Adrenal gland (tissue), 5 donors: Measurements from ENCODE around the gene P2RY8.

ENCODE experiments used
- CTCF ChIP-seq, 6 experiments: fragments of 450-650 bp in 4 of 6; fragments of 200-600 bp in 2 of 6; sonication (generic) in 1 of 6; IDR thresholded peaks; 1 replicate in 5 of 6; 2 replicates in 1 of 6; pipeline versions ENCODE4 v1.5.1 to v1.8.0; 2016 to 2021; ENCODE audit warnings: antibody characterized with exemption in 6 of 6, mild to moderate bottlenecking in 2 of 6, moderate library complexity in 1 of 6
- POLR2A ChIP-seq, 2 donors: fragments of 450-650 bp; IDR thresholded peaks; one replicate each; pipeline ENCODE4 v1.6.1; 2017; ENCODE audit warnings: antibody characterized with exemption in 2 of 2, mild to moderate bottlenecking in 2 of 2, moderate library complexity in 1 of 2
- donor health status: DM: no; HTN: no; CAD: no.

DNA sequence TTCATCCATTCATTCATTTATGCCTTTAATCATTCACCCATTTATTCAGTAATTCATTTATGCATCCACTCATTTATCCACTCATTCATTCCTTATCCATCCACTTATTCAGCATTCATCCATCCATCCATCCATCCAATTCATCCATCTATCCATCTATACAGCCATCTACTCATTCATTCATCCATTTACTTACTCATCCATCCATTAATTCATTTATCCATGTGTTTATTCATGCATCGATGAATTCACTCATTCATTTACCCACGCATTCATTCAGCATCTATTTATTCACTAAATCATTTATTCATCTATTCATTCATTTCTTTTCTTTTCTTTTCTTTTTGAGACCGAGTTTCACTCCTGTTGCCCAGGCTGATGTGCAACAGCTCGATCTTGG lies 10.4 kb downstream of the P2RY8 start:
- no peak for TF ChIP-seq POLR2A (IDR thresholded peaks at IDR 0.05)
- TF ChIP-seq CTCF (IDR thresholded peaks at IDR 0.05): no peak
